Mononuclear cell (primary cell): Measurements from ENCODE around the gene ACRBP. TPM values are rescaled to one million over a fixed set of nuclear protein-coding genes. Genes with fewer than 3 reads are reported as not detected.

ENCODE experiments used
- total RNA-seq: library from RNA; depleted of rRNA; stranded (reverse); fragments of >200 nt; gene quantifications from one replicate; pipeline ENCODE4 v1.2.3, GENCODE V29; 2012

Gene ACRBP
- total RNA-seq, 1 donor, result 24.1 TPM

Other genes with a start within 250 kb of the ACRBP start
- gene CD27, start 202.5 kb downstream of the ACRBP start, total RNA-seq, result 24.3 TPM
- gene TAPBPL, start 195.4 kb downstream of the ACRBP start, total RNA-seq, result 28.7 TPM
- 13.9 TPM for gene VAMP1, start 176.8 kb downstream of the ACRBP start, total RNA-seq
- 14.7 TPM for gene MRPL51, start 154.2 kb downstream of the ACRBP start, total RNA-seq
- 7.5 TPM for gene NCAPD2, start 153.3 kb downstream of the ACRBP start, total RNA-seq
- 2,093 TPM for gene GAPDH, start 112.9 kb downstream of the ACRBP start, total RNA-seq
- 8.0 TPM for gene IFFO1, start 91.4 kb downstream of the ACRBP start, total RNA-seq
- gene NOP2, start 79.1 kb downstream of the ACRBP start, total RNA-seq, result 44.2 TPM
- gene CHD4, start 40.1 kb downstream of the ACRBP start, total RNA-seq, result 208 TPM
- gene LPAR5, start 11.5 kb downstream of the ACRBP start, total RNA-seq, result 4.1 TPM
- gene ING4, start 15.7 kb upstream of the ACRBP start, total RNA-seq, result 31.3 TPM
- gene ZNF384, start 41.9 kb upstream of the ACRBP start, total RNA-seq, result 23.2 TPM
- not detected for gene PIANP, start 53.4 kb upstream of the ACRBP start, total RNA-seq
- gene COPS7A, start 76.6 kb upstream of the ACRBP start, total RNA-seq, result 9.3 TPM
- gene MLF2, start 105.7 kb upstream of the ACRBP start, total RNA-seq, result 63.2 TPM
- 1.9 TPM for gene PTMS, start 118.9 kb upstream of the ACRBP start, total RNA-seq
- gene LAG3, start 125.1 kb upstream of the ACRBP start, total RNA-seq, result 0.31 TPM
- 94.3 TPM for gene CD4, start 142.1 kb upstream of the ACRBP start, total RNA-seq
- gene GPR162, start 174.4 kb upstream of the ACRBP start, total RNA-seq, result 4.2 TPM
- gene P3H3, start 181.0 kb upstream of the ACRBP start, total RNA-seq, result 2.6 TPM
- 0.21 TPM for gene GNB3, start 193.5 kb upstream of the ACRBP start, total RNA-seq
- gene CDCA3, start 203.9 kb upstream of the ACRBP start, total RNA-seq, result 0.10 TPM
- gene USP5, start 204.7 kb upstream of the ACRBP start, total RNA-seq, result 16.4 TPM
- gene TPI1, start 220.1 kb upstream of the ACRBP start, total RNA-seq, result 202 TPM
- gene SPSB2, start 225.9 kb upstream of the ACRBP start, total RNA-seq, result 1.6 TPM